A673 (cell line): ENCODE data around the gene AHCY. TPM values are rescaled to one million over a fixed set of nuclear protein-coding genes. Genes with fewer than 3 reads are reported as not detected.
"Not testable (repeated sequence)": the region's sequence is repeated elsewhere in the genome, so short reads cannot be mapped to it uniquely, and the experiment has no call there.

Experiments
- BruUV-seq: library from RNA; stranded (reverse); fragments of 400-500 nt; replicated peaks from 2 replicates; lab custom pipeline; 2021; lab: Mats Ljungman, UMichigan
- CTCF ChIA-PET: fragments of 300-600 bp; sonication (Branson Sonifier 250); formaldehyde crosslinking; loops from one replicate; lab custom pipeline; 2022; ENCODE audit warnings: antibody characterized with exemption; lab: Charles Lee
- POLR2A ChIA-PET: fragments of 300-600 bp; sonication (Branson Sonifier 250); formaldehyde crosslinking; loops from one replicate; lab custom pipeline; 2022; ENCODE audit warnings: antibody characterized with exemption; ENCODE audit not compliant: low non-redundant PET; lab: Charles Lee
- DNase-seq: peaks from one replicate; pipeline ENCODE4 v3.0.0-alpha.2; 2015; ENCODE audit warnings: low spot score
- H3K27ac ChIP-seq: fragments of 200-600 bp; sonication (generic); 2 replicates; pipeline ENCODE4 v1.5.1; 2016; ENCODE audit warnings: mixed run types, low read depth, mild to moderate bottlenecking, mixed read lengths, antibody characterized with exemption, low read length; ENCODE audit not compliant: poor library complexity, severe bottlenecking
- H3K27me3 ChIP-seq: fragments of 200-600 bp; sonication (generic); replicated peaks from 2 replicates; pipeline ENCODE4 v1.6.1; 2017; ENCODE audit warnings: mixed run types, low read depth, mild to moderate bottlenecking, mixed read lengths, antibody characterized with exemption, low read length; ENCODE audit not compliant: insufficient read depth, poor library complexity
- H3K36me3 ChIP-seq: fragments of 200-600 bp; sonication (generic); 2 replicates; pipeline ENCODE4 v1.6.1; 2016; ENCODE audit warnings: mixed run types, mild to moderate bottlenecking, mixed read lengths, antibody characterized with exemption, low read length; ENCODE audit not compliant: insufficient read depth, poor library complexity, severe bottlenecking
- H3K4me1 ChIP-seq: fragments of 200-600 bp; sonication (generic); 2 replicates; pipeline ENCODE4 v1.6.1; 2017; ENCODE audit warnings: mixed run types, mild to moderate bottlenecking, mixed read lengths, antibody characterized with exemption, low read length; ENCODE audit not compliant: insufficient read depth, poor library complexity, severe bottlenecking
- H3K4me3 ChIP-seq: fragments of 200-600 bp; sonication (generic); 2 replicates; pipeline ENCODE4 v1.5.1; 2016; ENCODE audit warnings: low read depth, mixed run types, mild to moderate bottlenecking, mixed read lengths, low read length; ENCODE audit not compliant: poor library complexity, severe bottlenecking
- H3K9me3 ChIP-seq: fragments of 200-600 bp; sonication (generic); 2 replicates; pipeline ENCODE4 v1.6.1; 2016; ENCODE audit warnings: mixed run types, low read depth, mild to moderate bottlenecking, mixed read lengths, antibody characterized with exemption, low read length; ENCODE audit not compliant: poor library complexity, severe bottlenecking
- CTCF ChIP-seq: fragments of 300-800, 200-600 bp; sonication (generic); conservative IDR thresholded peaks from 2 replicates; pipeline ENCODE4 v1.5.1; 2017; ENCODE audit warnings: low read depth, mild to moderate bottlenecking, antibody characterized with exemption, low read length, moderate library complexity, mixed read lengths
- EZH2 ChIP-seq: fragments of 200-600 bp; sonication (generic); IDR thresholded peaks from 2 replicates; pipeline ENCODE4 v1.6.1; 2017; ENCODE audit warnings: borderline replicate concordance, low read depth, mild to moderate bottlenecking, mixed read lengths, antibody characterized with exemption, low read length; ENCODE audit not compliant: poor library complexity, severe bottlenecking
- intact Hi-C: fragments of 100-400 bp; cut with micrococcal nuclease; formaldehyde crosslinking; loops from one replicate; pipeline ENCODE4 v1.10.0; 2022; ENCODE audit not compliant: unreplicated experiment
- total RNA-seq: library from RNA; stranded (reverse); gene quantifications from 2 replicates; pipeline ENCODE4 v1.2.3, GENCODE V29; 2021

Gene AHCY
- total RNA-seq, 1 experiment from 2014 or later = 284 TPM

- H3K9me3 ChIP-seq = no peaks in the 10 kb centered on the region
- no peaks in the 10 kb centered on the region for H3K36me3 ChIP-seq
- intact Hi-C loops = no loop called here
- no TSS peak for BruUV-seq
- H3K27me3 ChIP-seq = no peaks in the 10 kb centered on the region
- DNase-seq = no peak
- no peak overlapping the region for H3K27ac ChIP-seq
- POLR2A ChIA-PET = no interaction called here
- TF ChIP-seq EZH2 (no peak), CTCF (no peak)
- H3K4me3 ChIP-seq = no peak overlapping the region
- H3K4me1 ChIP-seq = no peaks in the 10 kb centered on the region
- CTCF ChIA-PET = no interaction called here
These were observed 29.2 kb upstream of the AHCY start for GRCh38 chr20:34332262-34332920.

GRCh38 chr20:34331838-34332237 is 28.7 kb upstream of the AHCY start:
- intact Hi-C loops = no loop called here
- H3K27ac ChIP-seq = no peak overlapping the region
- no peak for DNase-seq
- no TSS peak for BruUV-seq
- POLR2A ChIA-PET = no interaction called here
- H3K36me3 ChIP-seq = no peaks in the 10 kb centered on the region
- no peaks in the 10 kb centered on the region for H3K27me3 ChIP-seq
- H3K4me3 ChIP-seq = no peak overlapping the region
- CTCF ChIA-PET = no interaction called here
- H3K9me3 ChIP-seq = no peaks in the 10 kb centered on the region
- no peak for TF ChIP-seq CTCF
- no peaks in the 10 kb centered on the region for H3K4me1 ChIP-seq

GRCh38 chr20:34330861-34331544 is 27.8 kb upstream of the AHCY start:
- POLR2A ChIA-PET, BruUV-seq, H3K9me3 ChIP-seq, DNase-seq, H3K36me3 ChIP-seq, H3K27me3 ChIP-seq, CTCF ChIA-PET, H3K4me3 ChIP-seq, intact Hi-C loops, H3K27ac ChIP-seq, H3K4me1 ChIP-seq: not testable (repeated sequence)
